Heart left ventricle (tissue), 16 donors: Measurements from ENCODE around the gene RUFY3. TPM values are rescaled to one million over a fixed set of nuclear protein-coding genes. Genes with fewer than 3 reads are reported as not detected.

Experiments used
- ATAC-seq, 4 donors: fragments of 200-7000 bp; cut with Tn5 transposase; one replicate each; pipeline ENCODE4 v1.9.1; 2020 to 2022; ENCODE audit warnings: moderate library complexity in 4 of 4, mild to moderate bottlenecking in 3 of 4, moderate number of reproducible peaks in 1 of 4
- DNase-seq, 5 donors: peaks; one replicate each; pipeline ENCODE4 v3.0.0-alpha.2; 2020
- H3K27ac ChIP-seq, 12 donors: fragments of 200-600 bp; sonication (generic) in 4 of 12; one replicate each; pipeline versions ENCODE4 v1.5.0 to v1.8.0; 2016 to 2022; ENCODE audit warnings: mild to moderate bottlenecking in 2 of 12
- H3K27me3 ChIP-seq, 9 donors: fragments of 200-600 bp; sonication (generic) in 2 of 9; one replicate each; pipeline versions ENCODE4 v1.5.1 to v1.8.0; 2016 to 2022; ENCODE audit warnings: mild to moderate bottlenecking in 3 of 9
- H3K36me3 ChIP-seq, 9 donors: fragments of 200-600 bp; sonication (generic) in 2 of 9; one replicate each; pipeline versions ENCODE4 v1.5.0 to v1.8.0; 2018 to 2022; ENCODE audit warnings: mild to moderate bottlenecking in 2 of 9
- H3K4me1 ChIP-seq, 12 donors: fragments of 200-600 bp; sonication (generic) in 4 of 12; one replicate each; pipeline versions ENCODE4 v1.5.0 to v1.8.0; 2016 to 2022; ENCODE audit warnings: mild to moderate bottlenecking in 3 of 12
- H3K4me3 ChIP-seq, 12 donors: fragments of 200-600 bp; sonication (generic) in 4 of 12; one replicate each; pipeline versions ENCODE4 v1.5.0 to v1.8.0; 2017 to 2022; ENCODE audit warnings: mild to moderate bottlenecking in 9 of 12, moderate library complexity in 4 of 12
- H3K9me3 ChIP-seq, 12 donors: fragments of 200-600 bp; sonication (generic) in 4 of 12; one replicate each; pipeline versions ENCODE4 v1.5.0 to v1.8.0; 2016 to 2022; ENCODE audit warnings: mild to moderate bottlenecking in 1 of 12
- POLR2A ChIP-seq, 2 donors: fragments of 450-650 bp; IDR thresholded peaks; one replicate each; pipeline ENCODE4 v1.6.1; 2017; ENCODE audit warnings: antibody characterized with exemption in 2 of 2, mild to moderate bottlenecking in 2 of 2, moderate library complexity in 2 of 2
- WGBS, 4 donors: extraction: QIAGEN DNeasy Blood & Tissue Kit in 2 of 4; methylation state at CpG; one replicate each; pipeline versions ENCODE4 v1.1.5 to v1.1.7; 2013 to 2018; 5-methylcytosine and 5-hydroxymethylcytosine counted together
- intact Hi-C, 10 donors: fragments of 100-400 bp; cut with DNase I; formaldehyde crosslinking; loops; one replicate each; pipeline versions ENCODE4 v1.11.1 to v1.14.2; 2022
- polyA plus RNA-seq, 2 donors: library from polyadenylated mRNA; stranded (reverse); fragments of 200-250 nt; gene quantifications; one replicate each; pipeline ENCODE4 v1.2.3, GENCODE V29; 2013
- total RNA-seq, 9 donors: library from RNA; depleted of rRNA in 2 of 9; stranded (reverse); fragments of >200 nt in 2 of 9; fragmentation: NEBNext Ultra II Directional in 3 of 9; extraction: Animal tissue kit (Norgen Biotek cat#: 25700) in 3 of 9; gene quantifications; one replicate each; pipeline versions ENCODE4 v1.1.0 to v1.2.4, GENCODE V29; 2016 to 2023
- TF ChIP-seq, protein P1 (sequence below), 12 donors: fragments of 200-600 bp; sonication (generic) in 4 of 12; IDR thresholded peaks; one replicate each; pipeline versions ENCODE4 v1.5.0 to v1.8.0; 2018 to 2022; ENCODE audit warnings: antibody characterized with exemption in 12 of 12, mild to moderate bottlenecking in 5 of 12
- donor health status: ischemic (EF 13 %, LVEDD 7.1; RV severe dilation, severe dysfunction).
- donor health status: healthy with polysubstance abuse.
- donor health status: DM: no; HTN: yes; CAD: no.
- donor health status: DM: no; HTN: no; CAD: no.
- donor health status: ischemic (EF 25% LVEDD 6.9; RV normal size, moderate dysfunction).
- donor health status: ischemic (EF 25% LVEDD 5.7; RV mildly dilated, moderate dysfunction).
- donor health status: healthy.
- donor health status: DM: yes; HTN: yes; CAD: no.
- donor health status: ischemic (EF 35%, LVEDD 5.7; RV mildly dilated, moderate dysfunction).
- donor health status: nonischemic (EF 11% LVEDD 7.7; RV severe dilation, severe dysfunction).
- donor health status: DM: yes; HTN: yes; CAD: no.
- donor health status: PGD.
- donor health status: ischemic (EF 29% LVEDD 5.4; RV normal size, mild dysfunction).
- donor health status: nonischemic (EF 23%, LVEDD 6.1; RV moderate dilation, normal function).

RUFY3 gene
- total and polyA plus RNA-seq, 11 donors = 12.8 to 33.0 (median 18.7) TPM

- intact Hi-C loops = loop anchor here in 1 of 10 donors (1.0 kb wide), 1 partner anchor 37 kb away; no protein-coding TSS in a partner anchor
- Histone ChIP-seq H3K27me3 (no peaks in the 10 kb centered on the region), H3K4me1 (peaks cover 0 to 27% (median 5%) of the 10 kb centered on the region in 12 donors), H3K9me3 (no peaks in the 10 kb centered on the region), H3K27ac (peak overlapping the region in 3 of 12 donors; percentile 9 to 40 (median 13)), H3K36me3 (peaks cover 0 to 35% (median 23%) of the 10 kb centered on the region in 9 donors), H3K4me3 (peak overlapping the region in 5 of 12 donors; percentile 13 to 43 (median 28))
- TF ChIP-seq POLR2A (IDR thresholded peaks at IDR 0.05) = no peak
- TF ChIP-seq, protein P1, sequence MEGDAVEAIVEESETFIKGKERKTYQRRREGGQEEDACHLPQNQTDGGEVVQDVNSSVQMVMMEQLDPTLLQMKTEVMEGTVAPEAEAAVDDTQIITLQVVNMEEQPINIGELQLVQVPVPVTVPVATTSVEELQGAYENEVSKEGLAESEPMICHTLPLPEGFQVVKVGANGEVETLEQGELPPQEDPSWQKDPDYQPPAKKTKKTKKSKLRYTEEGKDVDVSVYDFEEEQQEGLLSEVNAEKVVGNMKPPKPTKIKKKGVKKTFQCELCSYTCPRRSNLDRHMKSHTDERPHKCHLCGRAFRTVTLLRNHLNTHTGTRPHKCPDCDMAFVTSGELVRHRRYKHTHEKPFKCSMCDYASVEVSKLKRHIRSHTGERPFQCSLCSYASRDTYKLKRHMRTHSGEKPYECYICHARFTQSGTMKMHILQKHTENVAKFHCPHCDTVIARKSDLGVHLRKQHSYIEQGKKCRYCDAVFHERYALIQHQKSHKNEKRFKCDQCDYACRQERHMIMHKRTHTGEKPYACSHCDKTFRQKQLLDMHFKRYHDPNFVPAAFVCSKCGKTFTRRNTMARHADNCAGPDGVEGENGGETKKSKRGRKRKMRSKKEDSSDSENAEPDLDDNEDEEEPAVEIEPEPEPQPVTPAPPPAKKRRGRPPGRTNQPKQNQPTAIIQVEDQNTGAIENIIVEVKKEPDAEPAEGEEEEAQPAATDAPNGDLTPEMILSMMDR (IDR thresholded peaks at IDR 0.05) = peak in 1 of 12 donors; percentile 17
- DNase-seq (no peak), ATAC-seq (peak in 1 of 4 donors; percentile 44)
Measured at GRCh38 chr4:70759627-70760026, 37.9 kb downstream of the RUFY3 start.

- DNase-seq (no peak), ATAC-seq (no peak)
- H3K9me3 ChIP-seq = no peaks in the 10 kb centered on the region
- intact Hi-C loops = loop anchor here in 1 of 10 donors (1.0 kb wide), 1 partner anchor 38 kb away; no protein-coding TSS in a partner anchor
- H3K4me1 ChIP-seq = peaks cover 0 to 21% (median 5%) of the 10 kb centered on the region in 12 donors
- H3K27ac ChIP-seq = no peak overlapping the region
- H3K27me3 ChIP-seq = no peaks in the 10 kb centered on the region
- H3K36me3 ChIP-seq = peaks cover 0 to 38% (median 34%) of the 10 kb centered on the region in 9 donors
- TF ChIP-seq, protein P1 (IDR thresholded peaks at IDR 0.05) = no peak
- TF ChIP-seq POLR2A (IDR thresholded peaks at IDR 0.05) = no peak
- 96 to 98% (median 97%) methylated on average over 1 of the region's 1 CpG for WGBS, 4 donors
- no peak overlapping the region for H3K4me3 ChIP-seq
Measured at GRCh38 chr4:70760662-70761061, 38.9 kb downstream of the RUFY3 start.

DNA sequence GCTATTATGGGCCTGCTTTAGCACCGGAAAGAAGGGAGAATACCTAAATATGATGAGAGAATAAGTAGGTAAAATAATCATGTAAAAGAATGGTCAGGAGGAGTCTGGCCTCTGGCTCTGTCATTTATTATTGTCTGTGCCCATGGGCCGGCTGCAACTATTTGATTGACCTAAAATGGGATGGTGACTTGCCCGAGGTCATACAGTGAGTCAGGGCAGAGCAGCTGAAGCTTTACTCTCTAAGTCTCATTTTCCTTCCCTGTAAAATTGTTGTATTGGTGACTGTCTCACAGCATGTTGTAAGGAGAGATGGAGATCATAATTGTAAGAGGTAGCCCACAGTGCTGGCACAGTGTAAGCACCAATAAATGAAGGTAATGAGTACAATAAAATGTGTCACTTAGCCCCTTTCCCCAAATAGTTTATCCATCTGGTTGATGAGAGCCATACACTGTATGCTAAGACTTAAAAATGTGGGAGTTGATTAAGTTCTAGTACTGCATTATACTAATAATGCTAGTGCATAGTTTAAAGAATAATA lies 39.6 kb downstream of the RUFY3 start:
- TF ChIP-seq POLR2A (IDR thresholded peaks at IDR 0.05) = no peak
- TF ChIP-seq, protein P1 (IDR thresholded peaks at IDR 0.05) = no peak
- peaks cover 0 to 21% (median 5%) of the 10 kb centered on the region in 12 donors for H3K4me1 ChIP-seq
- 91 to 94% (median 94%) methylated on average over 3 of the region's 3 CpGs for WGBS, 4 donors
- no peak overlapping the region for H3K4me3 ChIP-seq
- intact Hi-C loops = no loop called here
- H3K27ac ChIP-seq = no peak overlapping the region
- no peaks in the 10 kb centered on the region for H3K27me3 ChIP-seq
- peaks cover 0 to 43% (median 41%) of the 10 kb centered on the region in 9 donors for H3K36me3 ChIP-seq
- DNase-seq = no peak
- no peak for ATAC-seq
- no peaks in the 10 kb centered on the region for H3K9me3 ChIP-seq

DNA sequence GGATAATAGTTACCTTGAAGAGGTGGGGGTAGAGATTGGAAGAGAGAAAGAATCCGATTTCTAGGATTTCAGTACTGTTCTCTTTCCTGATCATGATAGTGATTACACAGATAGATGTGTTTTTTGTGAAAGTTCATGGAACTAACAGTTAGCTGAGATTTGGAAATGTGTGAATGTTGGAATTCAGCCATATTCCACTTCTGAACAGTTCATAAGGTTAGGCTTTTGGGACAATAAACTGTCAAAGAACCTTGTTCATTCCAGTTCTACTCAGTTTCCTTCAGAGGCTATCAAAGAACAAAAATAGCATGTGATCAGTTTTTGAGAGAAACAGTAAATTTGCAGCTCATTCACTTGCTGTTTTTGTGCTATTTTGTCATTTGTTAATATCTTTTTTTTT lies 43.6 kb downstream of the RUFY3 start:
- H3K27me3 ChIP-seq = no peaks in the 10 kb centered on the region
- 91 to 95% (median 93%) methylated on average over 1 of the region's 1 CpG for WGBS, 4 donors
- no peak overlapping the region for H3K27ac ChIP-seq
- no peaks in the 10 kb centered on the region for H3K9me3 ChIP-seq
- intact Hi-C loops = no loop called here
- no peak for TF ChIP-seq POLR2A (IDR thresholded peaks at IDR 0.05)
- TF ChIP-seq, protein P1 (IDR thresholded peaks at IDR 0.05) = no peak
- no peak overlapping the region for H3K4me3 ChIP-seq
- DNase-seq (no peak), ATAC-seq (no peak)
- H3K4me1 ChIP-seq = peaks cover 0 to 7% (median 0%) of the 10 kb centered on the region in 12 donors
- H3K36me3 ChIP-seq = peaks cover 0 to 80% (median 75%) of the 10 kb centered on the region in 9 donors
